Brain microvascular endothelial cell (primary cell): ENCODE results near the gene COL12A1.
A peak's percentile ranks its signal among the peaks of the same experiment; 100 is the strongest.

ENCODE experiments used
- DNase-seq: peaks from one replicate; pipeline ENCODE4 v3.0.0-alpha.2; 2020
- H3K27ac ChIP-seq: fragments of 250-450 bp; sonication (Bioruptor Pico); 2 replicates; pipeline ENCODE4 v1.5.1; 2020; ENCODE audit warnings: mild to moderate bottlenecking, moderate library complexity
- H3K27me3 ChIP-seq: fragments of 250-450 bp; sonication (Bioruptor Pico); replicated peaks from 2 replicates; pipeline ENCODE4 v1.5.1; 2020; ENCODE audit warnings: mild to moderate bottlenecking
- H3K36me3 ChIP-seq: fragments of 250-450 bp; sonication (Bioruptor Pico); replicated peaks from 2 replicates; pipeline ENCODE4 v1.5.1; 2020; ENCODE audit warnings: mild to moderate bottlenecking
- H3K4me3 ChIP-seq: 2 replicates; pipeline ENCODE4 v1.5.1; 2011; ENCODE audit warnings: low read depth, mild to moderate bottlenecking, control low read depth, low read length, moderate library complexity
- in situ Hi-C: cut with HindIII; loops from 2 replicates; pipeline ENCODE4 v1.10.0; 2017; ENCODE audit warnings: low sequenced_read_pairs, low pct_ligation_motif_present
- TF ChIP-seq, protein P1 (sequence below): IDR thresholded peaks from 2 replicates; pipeline ENCODE4 v1.5.1; 2011; ENCODE audit warnings: low read depth, mild to moderate bottlenecking, moderate library complexity, low read length, control low read depth, inconsistent platforms; ENCODE audit errors: missing control alignments

The COL12A1 gene

DNA sequence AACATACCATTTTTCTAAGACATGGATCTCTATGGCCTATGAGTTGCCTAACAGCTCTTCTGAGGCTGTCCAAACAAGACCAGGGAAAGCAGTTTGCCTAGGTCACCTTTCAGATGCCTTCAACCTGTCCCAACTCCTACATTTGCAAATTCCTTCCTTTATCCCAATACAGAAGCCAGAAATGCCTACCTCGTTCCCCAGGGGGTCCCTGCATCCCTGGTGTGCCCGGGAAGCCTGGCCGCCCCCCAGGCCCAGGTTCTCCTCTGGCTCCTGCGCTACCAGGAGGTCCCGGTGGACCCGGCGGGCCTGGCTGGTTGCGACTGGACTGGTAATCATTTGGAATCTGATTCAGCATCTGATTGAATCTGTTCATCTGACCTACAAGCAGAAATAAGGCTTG lies 115.9 kb downstream of the COL12A1 start:
- Histone ChIP-seq H3K4me3 (no peak overlapping the region), H3K27me3 (no peaks in the 10 kb centered on the region), H3K27ac (no peak overlapping the region), H3K36me3 (peaks cover 15% of the 10 kb centered on the region)
- no peak for DNase-seq
- in situ Hi-C loops, result no loop called here
- TF ChIP-seq, protein P1, sequence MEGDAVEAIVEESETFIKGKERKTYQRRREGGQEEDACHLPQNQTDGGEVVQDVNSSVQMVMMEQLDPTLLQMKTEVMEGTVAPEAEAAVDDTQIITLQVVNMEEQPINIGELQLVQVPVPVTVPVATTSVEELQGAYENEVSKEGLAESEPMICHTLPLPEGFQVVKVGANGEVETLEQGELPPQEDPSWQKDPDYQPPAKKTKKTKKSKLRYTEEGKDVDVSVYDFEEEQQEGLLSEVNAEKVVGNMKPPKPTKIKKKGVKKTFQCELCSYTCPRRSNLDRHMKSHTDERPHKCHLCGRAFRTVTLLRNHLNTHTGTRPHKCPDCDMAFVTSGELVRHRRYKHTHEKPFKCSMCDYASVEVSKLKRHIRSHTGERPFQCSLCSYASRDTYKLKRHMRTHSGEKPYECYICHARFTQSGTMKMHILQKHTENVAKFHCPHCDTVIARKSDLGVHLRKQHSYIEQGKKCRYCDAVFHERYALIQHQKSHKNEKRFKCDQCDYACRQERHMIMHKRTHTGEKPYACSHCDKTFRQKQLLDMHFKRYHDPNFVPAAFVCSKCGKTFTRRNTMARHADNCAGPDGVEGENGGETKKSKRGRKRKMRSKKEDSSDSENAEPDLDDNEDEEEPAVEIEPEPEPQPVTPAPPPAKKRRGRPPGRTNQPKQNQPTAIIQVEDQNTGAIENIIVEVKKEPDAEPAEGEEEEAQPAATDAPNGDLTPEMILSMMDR, result no peak

DNA sequence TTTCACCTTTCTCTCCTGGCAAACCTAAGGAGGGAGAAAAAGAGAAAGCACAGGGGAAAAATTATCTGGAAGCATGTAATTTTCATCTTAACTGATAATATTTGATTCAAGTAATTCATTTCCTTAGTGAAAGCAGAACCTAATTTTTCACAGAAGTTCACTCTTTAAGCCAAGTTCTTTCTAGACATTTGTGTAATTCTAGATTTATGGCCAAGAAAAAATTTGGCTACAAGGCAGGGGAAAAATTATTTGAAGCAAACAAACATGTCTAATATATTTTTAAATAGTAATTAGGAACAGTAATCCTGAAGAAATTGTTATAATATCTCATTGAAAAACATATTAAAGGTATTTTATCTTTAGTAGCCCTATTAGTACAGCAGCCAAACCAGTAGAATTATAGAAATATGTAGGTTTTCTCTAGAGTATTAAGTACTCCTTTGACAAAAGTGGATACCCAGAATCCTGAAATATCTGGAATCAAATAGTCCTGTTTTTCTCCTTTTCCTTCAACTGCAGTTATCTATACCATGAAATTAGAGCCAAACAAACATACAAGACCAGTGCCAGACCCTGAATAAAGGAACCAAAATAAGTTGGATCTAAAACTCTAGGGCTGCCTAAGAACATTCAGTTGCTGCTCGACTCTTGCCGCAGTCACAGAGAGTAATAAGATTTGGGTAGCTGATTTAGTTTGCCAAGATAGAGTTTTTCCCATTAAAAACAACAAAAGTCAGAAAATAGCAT lies 116.5 kb downstream of the COL12A1 start:
- Histone ChIP-seq H3K27ac (no peak overlapping the region), H3K4me3 (no peak overlapping the region), H3K27me3 (no peaks in the 10 kb centered on the region), H3K36me3 (peaks cover 17% of the 10 kb centered on the region)
- TF ChIP-seq, protein P1, result no peak
- DNase-seq, result no peak
- in situ Hi-C loops, result no loop called here

GRCh38 chr6:75085931-75086635 lies 119.8 kb downstream of the COL12A1 start:
- TF ChIP-seq, protein P1, result no peak
- H3K4me3 ChIP-seq, result no peak overlapping the region
- in situ Hi-C loops, result no loop called here
- no peaks in the 10 kb centered on the region for H3K27me3 ChIP-seq
- DNase-seq, result no peak
- H3K27ac ChIP-seq, result no peak overlapping the region
- H3K36me3 ChIP-seq, result peaks cover 17% of the 10 kb centered on the region

DNA sequence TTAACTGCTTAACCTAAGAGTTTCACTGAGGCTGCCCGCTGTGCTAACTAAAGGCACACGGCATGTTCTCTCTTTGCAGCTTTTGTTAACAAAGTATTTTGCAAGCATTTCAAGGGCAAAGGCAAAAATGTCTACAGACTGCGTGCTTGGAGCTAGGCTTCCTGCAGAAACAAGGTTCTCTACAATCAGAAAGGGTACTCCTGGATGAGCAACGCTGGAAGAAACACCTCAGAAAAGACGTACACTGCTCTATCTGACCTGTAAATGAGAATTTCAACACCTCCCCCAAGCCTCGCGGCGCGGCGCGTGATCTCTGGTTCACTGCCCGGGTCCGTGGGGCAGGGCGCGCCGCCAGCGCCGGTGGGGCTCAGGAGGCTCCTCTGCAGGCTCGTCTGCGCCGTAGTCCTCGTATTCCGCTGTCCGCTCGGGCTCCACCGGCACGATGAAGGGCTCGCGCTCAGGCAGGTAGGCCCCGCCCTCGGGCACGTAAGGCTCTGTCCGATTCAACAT lies 120.9 kb downstream of the COL12A1 start:
- TF ChIP-seq, protein P1, result no peak
- Histone ChIP-seq H3K27me3 (no peaks in the 10 kb centered on the region), H3K4me3 (peak overlapping the region; percentile 39), H3K27ac (no peak overlapping the region), H3K36me3 (peaks cover 15% of the 10 kb centered on the region)
- in situ Hi-C loops, result no loop called here
- DNase-seq, result no peak

GRCh38 chr6:75084018-75084417 lies 121.8 kb downstream of the COL12A1 start:
- H3K27ac ChIP-seq, result no peak overlapping the region
- TF ChIP-seq, protein P1, result no peak
- in situ Hi-C loops, result no loop called here

More at GRCh38 chr6:75084018-75084417, 121.8 kb downstream of the COL12A1 start:
- Histone ChIP-seq H3K36me3 (peaks cover 12% of the 10 kb centered on the region), H3K4me3 (no peak overlapping the region), H3K27me3 (no peaks in the 10 kb centered on the region)
- no peak for DNase-seq
